Activated T-cell treated with anti-CD3 and anti-CD28 coated beads, Interleukin-2, amount 50 U/mL, for 4 hours (primary cell): Measurements from ENCODE around the gene RHBDD1. TPM values are rescaled to one million over a fixed set of nuclear protein-coding genes. Genes with fewer than 3 reads are reported as not detected.
A peak's percentile ranks its signal among the peaks of the same experiment; 100 is the strongest.

ENCODE experiments used
- ATAC-seq, 2 donors: fragments of 200-7000 bp; cut with Tn5 transposase; one replicate each; pipeline ENCODE4 v1.10.0; 2021
- DNase-seq: peaks from one replicate; pipeline ENCODE4 v3.0.0-alpha.2; 2020
- H3K27me3 Mint-ChIP-seq: one replicate; pipeline ENCODE4 v1.8.0; 2021; ENCODE audit warnings: low read depth, mixed read lengths
- H3K36me3 Mint-ChIP-seq: one replicate; pipeline ENCODE4 v1.8.0; 2022; ENCODE audit warnings: mixed read lengths; ENCODE audit not compliant: insufficient read depth
- H3K4me1 Mint-ChIP-seq: one replicate; pipeline ENCODE4 v1.8.0; 2021; ENCODE audit warnings: low read depth, mixed read lengths
- H3K4me3 Mint-ChIP-seq: one replicate; pipeline ENCODE4 v1.8.0; 2021; ENCODE audit warnings: mild to moderate bottlenecking, moderate library complexity, mixed read lengths
- H3K9me3 Mint-ChIP-seq: one replicate; pipeline ENCODE4 v1.8.0; 2021; ENCODE audit warnings: mixed read lengths
- total RNA-seq, 3 donors: library from RNA; stranded (reverse); gene quantifications; one replicate each; pipeline ENCODE4 v1.2.1, GENCODE V29; 2021

The RHBDD1 gene
- total RNA-seq, 3 donors from 2014 or later: 37.9 to 40.0 (median 38.7) TPM

DNA sequence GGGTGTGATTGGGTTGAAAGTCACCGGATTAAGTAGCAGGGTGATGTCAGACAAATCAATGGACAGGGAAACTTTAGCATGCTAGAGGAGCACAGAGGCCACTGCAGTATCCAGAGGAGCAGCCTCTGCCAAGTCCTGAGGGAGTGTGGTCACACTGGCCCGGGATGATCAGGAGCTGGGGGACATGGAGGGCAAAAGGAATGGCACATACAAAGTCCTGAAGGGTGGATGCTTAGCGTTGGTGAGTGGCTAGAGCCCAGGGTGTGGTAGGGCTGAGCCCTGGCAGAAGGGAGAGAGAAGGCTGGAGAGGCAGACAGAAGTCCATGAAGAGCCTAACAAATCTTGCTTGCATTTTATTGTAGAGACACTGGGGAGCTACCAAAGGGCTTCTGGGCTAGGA is 58.9 kb downstream of the RHBDD1 start:
- H3K4me1 Mint-ChIP-seq: no peaks in the 10 kb centered on the region
- no peak overlapping the region for H3K4me3 Mint-ChIP-seq
- no peaks in the 10 kb centered on the region for H3K27me3 Mint-ChIP-seq
- peaks cover 41% of the 10 kb centered on the region for H3K36me3 Mint-ChIP-seq
- no peak for DNase-seq
- ATAC-seq: no peak
- H3K9me3 Mint-ChIP-seq: no peaks in the 10 kb centered on the region

GRCh38 chr2:226895579-226895978 is 59.7 kb downstream of the RHBDD1 start:
- H3K36me3 Mint-ChIP-seq: peaks cover 41% of the 10 kb centered on the region
- no peaks in the 10 kb centered on the region for H3K27me3 Mint-ChIP-seq
- ATAC-seq (no peak), DNase-seq (no peak)
- H3K4me3 Mint-ChIP-seq: no peak overlapping the region
- H3K4me1 Mint-ChIP-seq: no peaks in the 10 kb centered on the region
- no peaks in the 10 kb centered on the region for H3K9me3 Mint-ChIP-seq

GRCh38 chr2:226898121-226898520 is 62.3 kb downstream of the RHBDD1 start:
- peaks cover 16% of the 10 kb centered on the region for H3K4me1 Mint-ChIP-seq
- no peak for ATAC-seq
- H3K36me3 Mint-ChIP-seq: peaks cover 29% of the 10 kb centered on the region

DNA sequence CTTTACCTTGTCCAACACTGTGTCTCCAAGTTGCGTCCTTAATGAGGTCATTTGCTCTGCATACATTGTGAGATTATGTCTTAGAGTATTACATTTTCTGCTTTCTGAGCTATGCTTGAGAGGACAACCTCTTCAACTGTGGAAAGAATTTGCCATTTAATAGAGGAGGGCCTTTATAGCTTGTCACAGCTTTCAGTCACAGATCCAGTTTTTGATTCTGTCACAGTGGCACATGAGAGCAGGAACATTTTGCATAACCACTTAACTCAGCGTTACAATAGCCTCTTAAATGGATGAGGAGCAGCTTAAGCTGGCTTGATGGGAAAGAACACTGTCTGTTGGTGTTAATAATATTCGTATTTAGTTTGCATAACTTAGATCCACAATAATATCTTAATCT is 63.0 kb downstream of the RHBDD1 start:
- H3K36me3 Mint-ChIP-seq: peaks cover 28% of the 10 kb centered on the region
- no peak overlapping the region for H3K4me3 Mint-ChIP-seq
- peaks cover 18% of the 10 kb centered on the region for H3K4me1 Mint-ChIP-seq
- no peaks in the 10 kb centered on the region for H3K9me3 Mint-ChIP-seq
- ATAC-seq (no peak), DNase-seq (no peak)
- no peaks in the 10 kb centered on the region for H3K27me3 Mint-ChIP-seq

More at GRCh38 chr2:226898121-226898520, 62.3 kb downstream of the RHBDD1 start:
- DNase-seq: no peak
- Mint-ChIP-seq H3K4me3 (no peak overlapping the region), H3K27me3 (no peaks in the 10 kb centered on the region), H3K9me3 (no peaks in the 10 kb centered on the region)

- Mint-ChIP-seq H3K27me3 (no peaks in the 10 kb centered on the region), H3K4me1 (peaks cover 42% of the 10 kb centered on the region), H3K9me3 (no peaks in the 10 kb centered on the region), H3K4me3 (no peak overlapping the region), H3K36me3 (peaks cover 17% of the 10 kb centered on the region)
- ATAC-seq (peak; percentile 24 to 32), DNase-seq (no peak)
These were observed 66.5 kb downstream of the RHBDD1 start for GRCh38 chr2:226902041-226902966.

DNA sequence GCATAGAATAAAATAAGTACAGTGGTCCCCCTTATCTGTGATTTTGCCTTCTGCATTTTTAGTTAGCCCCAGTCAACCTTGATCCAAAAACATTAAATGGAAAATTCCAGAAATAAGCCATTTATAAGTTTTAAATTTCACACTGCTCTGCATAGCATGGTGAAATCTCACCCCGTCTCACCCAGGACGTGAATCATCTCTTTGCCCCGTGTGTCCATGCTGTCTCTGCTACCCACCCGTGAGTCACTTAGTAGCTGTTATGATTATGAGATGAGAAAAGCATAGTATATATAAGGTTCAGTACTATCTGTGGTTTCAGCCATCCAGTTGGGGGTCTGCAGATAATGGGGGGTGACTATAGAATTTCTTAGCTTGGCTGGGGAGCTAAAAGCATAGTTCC is 67.3 kb downstream of the RHBDD1 start:
- ATAC-seq (peak; percentile 55 to 56), DNase-seq (no peak)
- H3K9me3 Mint-ChIP-seq: no peaks in the 10 kb centered on the region
- peaks cover 42% of the 10 kb centered on the region for H3K4me1 Mint-ChIP-seq
- no peaks in the 10 kb centered on the region for H3K27me3 Mint-ChIP-seq
- no peak overlapping the region for H3K4me3 Mint-ChIP-seq
- H3K36me3 Mint-ChIP-seq: peaks cover 16% of the 10 kb centered on the region

GRCh38 chr2:226904592-226904991 is 68.7 kb downstream of the RHBDD1 start:
- H3K27me3 Mint-ChIP-seq: no peaks in the 10 kb centered on the region
- H3K9me3 Mint-ChIP-seq: no peaks in the 10 kb centered on the region
- ATAC-seq (peak; percentile 62 to 70), DNase-seq (no peak)
- H3K36me3 Mint-ChIP-seq: peaks cover 22% of the 10 kb centered on the region
- no peak overlapping the region for H3K4me3 Mint-ChIP-seq
- peaks cover 42% of the 10 kb centered on the region for H3K4me1 Mint-ChIP-seq

GRCh38 chr2:226905718-226906117 is 69.9 kb downstream of the RHBDD1 start:
- Mint-ChIP-seq H3K36me3 (peaks cover 25% of the 10 kb centered on the region), H3K4me3 (no peak overlapping the region), H3K4me1 (peaks cover 42% of the 10 kb centered on the region), H3K9me3 (no peaks in the 10 kb centered on the region), H3K27me3 (no peaks in the 10 kb centered on the region)
- ATAC-seq: no peak
- no peak for DNase-seq

DNA sequence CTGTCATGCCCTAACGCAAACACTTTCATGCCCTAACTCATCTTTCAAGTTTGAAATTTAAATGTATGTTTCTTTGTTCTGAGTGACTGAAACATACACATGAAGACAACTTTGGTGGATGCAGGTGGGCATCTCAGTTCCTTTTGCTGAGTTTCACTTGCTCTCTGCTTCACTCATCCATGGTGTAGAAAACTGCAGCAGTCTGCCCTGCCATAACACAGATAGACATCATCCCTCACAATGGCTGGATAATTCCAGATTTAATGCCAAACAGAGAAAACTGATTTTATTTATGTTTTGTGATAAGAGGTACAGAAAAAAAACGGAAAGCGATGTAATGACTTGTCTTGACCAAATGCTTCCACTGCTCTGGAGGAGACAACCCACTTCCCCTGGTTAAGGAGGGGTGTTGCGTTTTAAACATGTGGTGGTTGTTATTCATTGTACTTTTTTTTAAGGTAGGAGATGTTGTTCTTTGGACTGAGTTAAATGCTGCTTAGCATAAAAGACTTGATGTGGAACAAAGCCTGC is 70.4 kb downstream of the RHBDD1 start:
- DNase-seq: no peak
- H3K36me3 Mint-ChIP-seq: peaks cover 29% of the 10 kb centered on the region
- peaks cover 37% of the 10 kb centered on the region for H3K4me1 Mint-ChIP-seq

GRCh38 chr2:226909126-226909525 is 73.3 kb downstream of the RHBDD1 start:
- Mint-ChIP-seq H3K36me3 (peaks cover 31% of the 10 kb centered on the region), H3K4me1 (peaks cover 24% of the 10 kb centered on the region), H3K4me3 (no peak overlapping the region), H3K27me3 (no peaks in the 10 kb centered on the region), H3K9me3 (no peaks in the 10 kb centered on the region)
- ATAC-seq (no peak), DNase-seq (no peak)

More for the DNA sequence above, 70.4 kb downstream of the RHBDD1 start:
- no peak for ATAC-seq
- Mint-ChIP-seq H3K4me3 (no peak overlapping the region), H3K27me3 (no peaks in the 10 kb centered on the region), H3K9me3 (no peaks in the 10 kb centered on the region)

- no peak for DNase-seq
- H3K27me3 Mint-ChIP-seq: no peaks in the 10 kb centered on the region
- peaks cover 18% of the 10 kb centered on the region for H3K4me1 Mint-ChIP-seq
- peaks cover 34% of the 10 kb centered on the region for H3K36me3 Mint-ChIP-seq
- no peaks in the 10 kb centered on the region for H3K9me3 Mint-ChIP-seq
- no peak overlapping the region for H3K4me3 Mint-ChIP-seq
- ATAC-seq: no peak
These were observed 74.0 kb downstream of the RHBDD1 start for GRCh38 chr2:226909836-226910235.

GRCh38 chr2:226910384-226910783 is 74.5 kb downstream of the RHBDD1 start:
- H3K9me3 Mint-ChIP-seq: no peaks in the 10 kb centered on the region
- no peak for ATAC-seq

DNA sequence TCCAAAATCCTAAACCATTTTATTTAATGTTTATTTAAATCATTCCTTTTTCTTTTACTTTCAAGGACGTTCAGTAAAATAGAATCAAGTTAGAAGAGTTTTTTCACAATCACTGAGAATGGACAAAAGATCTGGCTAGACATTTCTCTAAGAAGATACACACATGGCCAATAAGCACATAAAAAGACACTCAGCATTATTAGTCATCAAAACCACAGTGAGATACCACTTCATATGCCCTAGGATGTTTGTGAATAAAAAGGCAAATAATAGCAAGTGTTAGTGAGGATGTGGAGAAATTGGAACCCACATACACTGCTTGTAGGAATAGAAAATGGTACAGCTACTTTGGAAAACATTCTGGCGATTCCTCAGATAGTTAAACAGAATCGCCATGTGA is 76.1 kb downstream of the RHBDD1 start:
- Mint-ChIP-seq H3K36me3 (peaks cover 34% of the 10 kb centered on the region), H3K27me3 (no peaks in the 10 kb centered on the region), H3K9me3 (no peaks in the 10 kb centered on the region), H3K4me1 (peaks cover 10% of the 10 kb centered on the region), H3K4me3 (no peak overlapping the region)
- ATAC-seq (no peak), DNase-seq (no peak)

More at GRCh38 chr2:226910384-226910783, 74.5 kb downstream of the RHBDD1 start:
- peaks cover 13% of the 10 kb centered on the region for H3K4me1 Mint-ChIP-seq
- no peak overlapping the region for H3K4me3 Mint-ChIP-seq
- H3K27me3 Mint-ChIP-seq: no peaks in the 10 kb centered on the region
- DNase-seq: no peak
- peaks cover 36% of the 10 kb centered on the region for H3K36me3 Mint-ChIP-seq

- no peak for ATAC-seq
- Mint-ChIP-seq H3K9me3 (no peaks in the 10 kb centered on the region), H3K27me3 (no peaks in the 10 kb centered on the region)
These were observed 77.8 kb downstream of the RHBDD1 start for GRCh38 chr2:226913641-226914040.

GRCh38 chr2:226915846-226916360 is 80.0 kb downstream of the RHBDD1 start:
- DNase-seq (no peak), ATAC-seq (no peak)
- peaks cover 4% of the 10 kb centered on the region for H3K9me3 Mint-ChIP-seq
- H3K27me3 Mint-ChIP-seq: no peaks in the 10 kb centered on the region
- H3K4me1 Mint-ChIP-seq: peaks cover 16% of the 10 kb centered on the region
- peaks cover 41% of the 10 kb centered on the region for H3K36me3 Mint-ChIP-seq
- H3K4me3 Mint-ChIP-seq: no peak overlapping the region

More at GRCh38 chr2:226913641-226914040, 77.8 kb downstream of the RHBDD1 start:
- no peak for DNase-seq
- Mint-ChIP-seq H3K36me3 (peaks cover 37% of the 10 kb centered on the region), H3K4me3 (no peak overlapping the region), H3K4me1 (peaks cover 10% of the 10 kb centered on the region)
